HG02938 (cell line): ENCODE measurements around the gene VAV1.
"Not testable (repeated sequence)": the region's sequence is repeated elsewhere in the genome, so short reads cannot be mapped to it uniquely, and the experiment has no call there.

Source experiments
- ATAC-seq: cut with Tn5 transposase; IDR thresholded peaks from one replicate; pipeline ENCODE4 v1.9.1; 2021; ENCODE audit warnings: mild to moderate bottlenecking, moderate library complexity; ENCODE audit not compliant: unreplicated experiment

The VAV1 gene

DNA sequence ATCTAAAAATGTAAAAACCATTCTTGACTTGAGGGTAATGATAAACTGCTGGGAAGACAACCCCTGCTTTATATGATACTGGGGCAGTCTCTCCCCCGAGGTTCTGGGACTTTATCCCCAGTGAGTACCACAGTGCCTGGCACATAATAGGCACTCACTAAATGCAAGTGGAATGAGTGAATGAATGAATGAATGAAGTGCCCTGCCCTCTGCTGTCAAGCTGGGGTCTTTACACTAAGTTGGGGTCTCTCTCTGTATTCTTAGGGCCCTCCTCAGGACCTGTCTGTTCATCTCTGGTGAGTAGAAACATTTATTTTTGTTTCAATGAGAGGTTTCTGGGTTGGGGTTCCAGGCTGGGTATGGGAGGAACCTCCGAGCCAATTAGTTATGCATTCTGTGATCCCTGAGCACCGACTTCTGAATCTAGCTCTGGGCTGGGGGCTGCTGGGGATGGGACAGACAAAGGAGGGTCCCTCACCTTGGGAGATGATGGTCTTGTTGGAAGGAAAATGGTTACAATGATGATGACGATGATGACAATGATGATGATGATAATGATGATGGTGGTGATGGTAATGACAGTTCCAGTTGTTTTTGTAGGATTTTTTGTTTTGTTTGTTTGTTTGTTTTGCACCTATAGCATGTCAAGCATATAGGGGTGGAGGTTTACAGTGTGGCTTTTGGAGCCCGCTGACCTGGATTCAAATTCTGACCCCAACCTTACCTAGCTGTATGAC, 70.5 kb downstream of the VAV1 start:
- no peak for ATAC-seq

DNA sequence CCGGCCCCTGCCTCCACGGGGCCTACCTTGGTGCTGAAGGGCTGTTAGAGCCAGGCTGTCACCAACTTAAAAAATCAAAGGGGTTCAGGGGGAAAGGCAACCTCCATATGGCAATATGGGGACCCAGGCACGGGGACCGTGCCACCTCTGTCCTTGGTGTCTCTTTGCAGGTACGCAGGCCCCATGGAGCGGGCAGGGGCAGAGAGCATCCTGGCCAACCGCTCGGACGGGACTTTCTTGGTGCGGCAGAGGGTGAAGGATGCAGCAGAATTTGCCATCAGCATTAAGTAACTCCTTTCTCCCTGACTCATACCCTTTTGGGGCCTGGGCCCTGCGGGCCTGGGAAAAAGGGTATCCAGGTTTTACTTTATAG, 75.3 kb downstream of the VAV1 start:
- ATAC-seq = no peak

DNA sequence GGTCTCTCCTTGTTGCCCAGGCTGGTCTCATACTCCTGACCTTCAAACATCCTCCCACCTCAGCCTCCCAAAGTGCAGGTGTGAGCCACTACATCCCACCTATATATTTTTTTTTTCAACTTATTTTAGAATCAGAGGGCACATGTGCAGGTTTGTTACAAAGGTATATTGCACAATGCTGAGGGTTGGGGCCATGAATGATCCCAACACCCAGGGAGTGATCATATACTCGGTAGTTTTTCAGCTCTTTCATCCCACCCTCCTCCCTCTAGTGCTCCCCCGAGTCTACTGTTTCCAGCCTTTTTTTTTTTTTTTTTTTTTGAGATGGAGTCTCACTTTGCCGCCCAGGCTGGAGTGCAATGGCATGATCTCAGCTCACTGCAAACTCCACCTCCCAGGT, 76.5 kb downstream of the VAV1 start:
- no peak for ATAC-seq

- ATAC-seq = no peak
Observed at GRCh38 chr19:6849876-6850275, 77.4 kb downstream of the VAV1 start.

- ATAC-seq = no peak
Observed at GRCh38 chr19:6851359-6851758, 78.9 kb downstream of the VAV1 start.

DNA sequence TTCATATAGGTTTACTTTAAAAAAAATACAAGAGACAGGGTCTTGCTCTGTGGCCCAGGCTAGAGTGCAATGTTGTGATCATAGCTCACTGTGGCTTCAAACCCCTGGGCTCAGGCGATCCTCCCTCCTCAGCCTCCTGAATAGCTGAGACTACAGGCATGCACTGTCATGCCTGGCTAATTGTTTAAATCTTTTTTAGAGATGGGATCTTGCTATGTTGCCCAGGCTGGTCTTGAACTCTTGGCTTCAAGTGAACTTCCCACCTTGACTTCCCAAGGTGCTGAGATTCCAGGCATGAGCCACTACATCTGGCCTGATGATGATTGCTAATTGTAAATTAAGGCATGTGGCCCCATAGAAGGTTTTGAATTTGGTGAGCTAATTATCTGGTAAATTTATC, 79.5 kb downstream of the VAV1 start:
- ATAC-seq = no peak

- no peak for ATAC-seq
Observed at GRCh38 chr19:6853868-6854267, 81.4 kb downstream of the VAV1 start.

GRCh38 chr19:6854758-6855157, 82.2 kb downstream of the VAV1 start:
- no peak for ATAC-seq

DNA sequence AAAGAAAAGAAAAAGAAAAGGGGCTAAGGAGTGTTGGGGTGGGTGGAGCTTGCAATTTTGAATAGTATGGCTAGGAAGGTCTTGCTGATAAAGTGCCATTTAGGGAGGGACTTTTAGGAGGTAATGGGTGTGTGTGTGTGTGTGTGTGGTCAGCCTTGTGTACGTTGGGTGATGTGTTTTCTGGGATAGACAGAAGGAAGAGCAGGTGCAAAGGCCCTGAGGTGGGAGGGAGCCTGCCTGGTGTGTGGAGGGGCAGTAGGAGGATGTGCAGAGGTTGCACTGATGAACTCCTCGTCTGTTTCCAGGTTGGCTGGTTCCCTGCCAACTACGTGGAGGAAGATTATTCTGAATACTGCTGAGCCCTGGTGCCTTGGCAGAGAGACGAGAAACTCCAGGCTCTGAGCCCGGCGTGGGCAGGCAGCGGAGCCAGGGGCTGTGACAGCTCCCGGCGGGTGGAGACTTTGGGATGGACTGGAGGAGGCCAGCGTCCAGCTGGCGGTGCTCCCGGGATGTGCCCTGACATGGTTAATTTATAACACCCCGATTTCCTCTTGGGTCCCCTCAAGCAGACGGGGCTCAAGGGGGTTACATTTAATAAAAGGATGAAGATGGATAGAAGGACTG, 84.4 kb downstream of the VAV1 start:
- ATAC-seq = no peak

- no peak for ATAC-seq
Observed at GRCh38 chr19:6861683-6862286, 89.3 kb downstream of the VAV1 start.

DNA sequence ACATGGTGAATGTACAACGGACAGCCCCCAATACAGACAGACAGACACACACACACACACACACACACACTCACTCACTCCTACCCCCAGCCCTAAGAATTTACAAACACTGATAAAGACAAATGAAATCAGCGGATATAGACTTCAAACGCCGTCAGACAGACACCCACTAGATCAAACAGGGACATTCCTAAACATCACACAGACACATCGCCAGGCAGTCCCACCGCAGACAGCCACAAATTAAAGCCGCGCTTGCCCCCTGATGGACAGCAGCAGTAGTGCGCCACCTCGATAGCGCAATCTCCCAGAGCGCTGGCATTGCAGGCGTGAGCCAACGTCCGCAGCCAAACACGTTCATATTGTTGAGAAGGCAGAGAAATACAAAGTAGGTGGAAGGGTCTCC, 90.2 kb downstream of the VAV1 start:
- ATAC-seq = no peak

- ATAC-seq = no peak
Observed at GRCh38 chr19:6864325-6864940, 91.9 kb downstream of the VAV1 start.

GRCh38 chr19:6865849-6866248, 93.3 kb downstream of the VAV1 start:
- no peak for ATAC-seq

- ATAC-seq = no peak
Observed at GRCh38 chr19:6866741-6867151, 94.2 kb downstream of the VAV1 start.

DNA sequence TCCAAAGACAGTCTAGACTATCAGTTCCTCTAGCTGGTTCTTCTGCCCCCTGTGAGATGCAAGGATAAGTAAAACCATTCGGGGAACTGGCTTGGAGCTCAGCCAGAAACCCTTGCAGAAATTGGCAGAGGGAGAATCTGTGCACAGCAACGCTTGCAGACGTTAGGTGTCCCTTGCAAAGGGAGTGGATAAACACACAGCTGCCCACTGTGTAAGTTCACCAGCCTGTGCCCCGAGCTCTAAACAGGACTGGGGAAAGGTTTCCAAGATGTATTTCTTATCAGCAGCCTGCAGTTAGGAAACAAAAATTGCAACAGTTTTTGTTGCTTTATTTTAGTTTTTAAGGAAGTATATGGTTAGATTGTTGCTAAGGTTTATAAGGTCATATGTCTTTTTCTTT, 95.8 kb downstream of the VAV1 start:
- no peak for ATAC-seq

DNA sequence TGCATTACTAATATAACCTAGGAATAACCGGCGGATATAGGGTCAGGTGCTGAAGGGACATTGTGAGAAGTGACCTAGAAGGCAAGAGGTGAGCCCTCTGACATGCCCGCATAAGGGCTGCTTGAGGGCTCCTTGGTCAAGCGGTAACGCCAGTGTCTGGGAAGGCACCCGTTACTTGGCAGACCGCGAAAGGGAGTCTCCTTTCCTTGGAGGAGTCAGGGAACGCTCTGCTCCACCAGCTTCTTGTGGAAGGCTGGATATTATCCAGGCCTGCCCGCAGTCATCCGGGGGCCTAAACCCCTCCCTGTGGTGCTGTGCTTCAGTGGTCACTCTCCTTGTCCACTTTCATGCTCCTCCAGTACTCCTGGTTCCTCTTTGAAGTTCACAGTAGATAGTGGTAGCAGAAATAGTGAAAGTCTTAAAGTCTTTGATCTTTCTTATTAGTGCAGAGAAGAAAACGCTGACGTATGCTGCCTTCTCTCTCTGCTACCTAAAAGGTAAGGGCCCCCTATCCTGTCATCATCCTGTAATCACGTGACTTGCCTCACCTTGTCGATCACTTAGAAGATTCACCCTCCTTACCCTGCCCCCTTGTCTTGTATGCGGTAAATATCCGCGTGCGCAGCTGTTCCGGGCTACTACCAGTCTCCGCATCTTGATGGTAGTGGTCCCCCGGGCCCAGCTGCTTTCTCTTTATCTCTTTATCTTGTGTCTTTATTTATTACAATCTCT, 96.8 kb downstream of the VAV1 start:
- ATAC-seq = not testable (repeated sequence)

DNA sequence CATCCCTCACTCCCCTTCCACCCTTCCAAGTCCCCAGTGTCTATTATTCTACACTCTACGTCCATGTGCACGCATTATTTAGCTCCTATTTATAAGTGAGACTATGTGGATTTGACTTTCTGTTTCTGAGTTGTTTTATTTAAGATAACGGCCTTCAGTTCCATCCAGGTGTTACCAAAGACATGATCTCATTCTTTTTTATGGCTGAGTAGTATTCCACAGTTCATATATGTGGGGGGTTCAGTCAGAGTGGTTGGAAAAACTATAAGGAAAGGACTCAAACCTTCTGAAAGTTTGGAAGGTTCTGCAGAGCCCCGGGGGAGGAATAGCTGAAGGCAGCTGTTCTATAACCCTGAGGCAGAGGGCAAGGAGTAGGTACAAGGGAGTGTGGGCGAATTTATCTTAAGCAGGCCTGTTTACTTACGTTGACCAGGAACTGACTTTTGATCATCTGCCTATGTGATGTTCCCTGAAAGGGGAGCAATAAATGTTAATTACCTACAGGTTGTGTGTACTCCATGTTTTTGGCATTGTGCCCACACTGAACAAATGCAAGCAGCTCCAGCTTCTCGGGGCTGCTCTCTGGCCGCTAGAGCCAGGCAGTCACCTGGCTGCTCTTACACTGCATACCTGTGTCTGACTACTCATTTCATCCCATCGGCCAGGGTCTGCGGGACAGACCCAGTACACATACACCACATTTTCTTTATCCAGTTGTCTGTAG, 101.4 kb downstream of the VAV1 start:
- no peak for ATAC-seq

DNA sequence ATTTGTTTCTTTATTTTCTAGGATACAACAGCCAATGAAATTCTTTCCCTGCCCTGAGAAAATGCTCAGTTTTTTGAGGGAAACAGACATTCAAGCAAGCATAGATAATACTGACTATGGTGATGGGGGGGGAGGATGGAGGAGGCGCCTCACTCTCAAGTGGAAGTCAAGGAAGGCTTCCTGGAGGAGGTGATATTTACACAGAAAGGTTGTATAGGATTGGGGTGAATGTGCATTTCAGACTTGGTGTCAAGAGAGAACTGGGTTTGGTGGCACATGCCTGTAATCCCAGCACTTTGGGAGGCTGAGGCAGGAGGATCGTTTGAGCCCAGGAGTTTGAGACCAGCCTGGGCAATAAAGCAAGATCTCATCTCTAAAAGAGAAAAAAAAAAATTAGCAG, 102.7 kb downstream of the VAV1 start:
- ATAC-seq = no peak

DNA sequence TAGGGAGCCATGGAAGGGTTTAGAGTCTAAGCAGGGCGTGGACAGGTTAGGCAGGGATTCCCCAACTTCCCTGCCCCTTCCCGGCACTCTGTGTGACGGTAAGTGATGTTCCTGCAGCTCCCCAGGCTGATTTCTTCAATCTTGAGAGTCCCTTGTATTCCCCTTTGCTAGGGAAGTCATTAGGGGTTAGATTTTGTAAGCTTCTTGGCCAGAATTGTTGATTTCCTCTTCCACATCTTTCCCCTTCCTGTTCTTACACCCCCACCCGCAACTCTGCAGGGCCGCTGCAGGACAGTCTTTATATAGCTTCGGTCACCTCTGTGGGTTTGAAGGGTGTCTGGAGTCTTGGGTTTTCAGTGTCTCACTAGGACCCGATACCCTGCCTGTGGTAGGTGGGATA, 104.2 kb downstream of the VAV1 start:
- ATAC-seq = no peak

DNA sequence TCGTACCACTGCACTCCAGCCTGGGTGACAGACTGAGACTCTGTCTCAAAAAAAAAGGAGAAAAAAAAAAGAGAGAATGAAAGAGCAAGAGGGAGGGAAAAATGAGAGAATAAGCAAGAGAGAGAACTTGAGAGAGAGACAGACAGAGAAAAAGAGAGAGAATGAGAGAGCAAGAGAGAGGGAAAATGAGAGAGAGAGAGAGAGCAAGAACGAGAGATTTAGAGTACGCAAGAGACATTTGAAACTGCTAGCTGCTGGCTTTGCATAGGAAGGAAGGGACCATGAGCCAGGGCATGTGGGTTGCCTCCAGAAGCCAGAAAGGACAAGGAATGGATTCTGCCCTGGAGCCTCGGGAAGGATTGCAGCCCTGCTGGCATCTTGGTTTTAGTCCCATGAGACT, 105.3 kb downstream of the VAV1 start:
- ATAC-seq = no peak
